ENCODE results near the gene WDR72.

DNA sequence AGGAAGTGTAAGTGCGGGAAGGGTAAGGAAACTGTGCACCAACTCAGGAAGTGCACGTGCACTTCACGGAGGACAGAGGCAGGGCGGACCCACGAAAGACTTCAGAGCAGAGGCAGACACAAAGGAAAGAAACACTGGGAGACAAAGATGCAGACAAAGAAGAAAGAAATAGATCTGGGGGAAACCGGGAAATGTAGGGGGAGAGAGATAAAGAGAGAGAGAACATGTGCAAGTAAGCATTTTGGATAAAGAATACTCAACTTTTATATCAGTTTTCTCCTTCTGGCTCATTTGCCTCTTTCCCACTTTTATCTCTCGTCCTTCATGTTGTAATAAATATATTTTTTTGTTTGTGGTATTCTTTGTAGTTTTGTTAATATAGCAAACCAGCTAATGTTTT lies 204.2 kb downstream of the WDR72 start:
- TF ChIP-seq, protein P1, sequence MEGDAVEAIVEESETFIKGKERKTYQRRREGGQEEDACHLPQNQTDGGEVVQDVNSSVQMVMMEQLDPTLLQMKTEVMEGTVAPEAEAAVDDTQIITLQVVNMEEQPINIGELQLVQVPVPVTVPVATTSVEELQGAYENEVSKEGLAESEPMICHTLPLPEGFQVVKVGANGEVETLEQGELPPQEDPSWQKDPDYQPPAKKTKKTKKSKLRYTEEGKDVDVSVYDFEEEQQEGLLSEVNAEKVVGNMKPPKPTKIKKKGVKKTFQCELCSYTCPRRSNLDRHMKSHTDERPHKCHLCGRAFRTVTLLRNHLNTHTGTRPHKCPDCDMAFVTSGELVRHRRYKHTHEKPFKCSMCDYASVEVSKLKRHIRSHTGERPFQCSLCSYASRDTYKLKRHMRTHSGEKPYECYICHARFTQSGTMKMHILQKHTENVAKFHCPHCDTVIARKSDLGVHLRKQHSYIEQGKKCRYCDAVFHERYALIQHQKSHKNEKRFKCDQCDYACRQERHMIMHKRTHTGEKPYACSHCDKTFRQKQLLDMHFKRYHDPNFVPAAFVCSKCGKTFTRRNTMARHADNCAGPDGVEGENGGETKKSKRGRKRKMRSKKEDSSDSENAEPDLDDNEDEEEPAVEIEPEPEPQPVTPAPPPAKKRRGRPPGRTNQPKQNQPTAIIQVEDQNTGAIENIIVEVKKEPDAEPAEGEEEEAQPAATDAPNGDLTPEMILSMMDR (IDR thresholded peaks at IDR 0.05) = no peak
- TF ChIP-seq POLR2A (IDR thresholded peaks at IDR 0.05) = no peak

Data from body of pancreas (tissue), 4 donors.